ENCODE data around the gene SENP7.

SENP7 gene

GRCh38 chr3:101464235-101464634 lies 48.8 kb downstream of the SENP7 start:
- H2BK5ac ChIP-seq (ENCODE audit: low read depth, low read length, poor library complexity) = no peak overlapping the region
- no peak overlapping the region for H3K18ac ChIP-seq (ENCODE audit: low read length)
- no peaks in the 10 kb centered on the region for H3K79me1 ChIP-seq (ENCODE audit: low read length)
- H3K27ac ChIP-seq (ENCODE audit: low read depth, low read length) = no peak overlapping the region
- no peak for DNase-seq
- no peak overlapping the region for H2AFZ ChIP-seq (ENCODE audit: insufficient read depth, low read length, poor library complexity)
- WGBS (ENCODE audit: extremely low coverage, insufficient coverage, insufficient read length) = no CpG with 5 or more reads among the region's 2 CpGs
- no peak overlapping the region for H4K12ac ChIP-seq (ENCODE audit: low read depth, low read length)
- no peak overlapping the region for H2AK5ac ChIP-seq (ENCODE audit: low read length)
- no peaks in the 10 kb centered on the region for H3K79me2 ChIP-seq (ENCODE audit: control insufficient read depth, insufficient read depth, low read length, poor library complexity)
- no peak overlapping the region for H3K9ac ChIP-seq (ENCODE audit: low read length)
- H3K4ac ChIP-seq (ENCODE audit: low read depth, low read length) = no peak overlapping the region
- no peak overlapping the region for H3K14ac ChIP-seq (ENCODE audit: low read length)
- no peaks in the 10 kb centered on the region for H3K36me3 ChIP-seq (ENCODE audit: control insufficient read depth in 1 of 2, insufficient read depth in 2 of 2, low read length in 2 of 2)
- peaks cover 6 to 7% of the 10 kb centered on the region in 2 experiments for H3K4me1 ChIP-seq (ENCODE audit: control insufficient read depth in 1 of 2, insufficient read depth in 2 of 2, low read length in 2 of 2)
- no peaks in the 10 kb centered on the region for H3K9me3 ChIP-seq (ENCODE audit: insufficient read depth, low read depth, low read length)
- no peak overlapping the region for H3K4me3 ChIP-seq (ENCODE audit: low read depth, low read length)
- H4K91ac ChIP-seq (ENCODE audit: low read depth, low read length) = no peak overlapping the region
- no peak overlapping the region for H4K8ac ChIP-seq (ENCODE audit: low read depth, low read length)
- no peaks in the 10 kb centered on the region for H3K27me3 ChIP-seq (ENCODE audit: insufficient read depth, low read length)
- no peak overlapping the region for H3K23ac ChIP-seq (ENCODE audit: low read length)
- H3K4me2 ChIP-seq (ENCODE audit: low read length) = no peak overlapping the region
- H2BK12ac ChIP-seq (ENCODE audit: low read length) = no peak overlapping the region
- no peak overlapping the region for H2BK120ac ChIP-seq (ENCODE audit: insufficient read depth, low read length, poor library complexity)

- Histone ChIP-seq H3K27me3 (ENCODE audit: insufficient read depth, low read length) (no peaks in the 10 kb centered on the region), H2BK120ac (ENCODE audit: insufficient read depth, low read length, poor library complexity) (no peak overlapping the region), H3K4me1 (ENCODE audit: control insufficient read depth in 1 of 2, insufficient read depth in 2 of 2, low read length in 2 of 2) (peaks cover 0 to 2% of the 10 kb centered on the region in 2 experiments), H3K36me3 (ENCODE audit: control insufficient read depth in 1 of 2, insufficient read depth in 2 of 2, low read length in 2 of 2) (no peaks in the 10 kb centered on the region), H3K9ac (ENCODE audit: low read length) (no peak overlapping the region), H3K14ac (ENCODE audit: low read length) (no peak overlapping the region), H2AK5ac (ENCODE audit: low read length) (no peak overlapping the region), H3K4ac (ENCODE audit: low read depth, low read length) (no peak overlapping the region), H3K79me1 (ENCODE audit: low read length) (no peaks in the 10 kb centered on the region), H3K79me2 (ENCODE audit: control insufficient read depth, insufficient read depth, low read length, poor library complexity) (no peaks in the 10 kb centered on the region), H3K9me3 (ENCODE audit: insufficient read depth, low read depth, low read length) (no peaks in the 10 kb centered on the region), H3K4me2 (ENCODE audit: low read length) (no peak overlapping the region), H4K8ac (ENCODE audit: low read depth, low read length) (no peak overlapping the region), H3K27ac (ENCODE audit: low read depth, low read length) (no peak overlapping the region), H2BK5ac (ENCODE audit: low read depth, low read length, poor library complexity) (no peak overlapping the region), H3K18ac (ENCODE audit: low read length) (no peak overlapping the region), H3K4me3 (ENCODE audit: low read depth, low read length) (no peak overlapping the region), H4K12ac (ENCODE audit: low read depth, low read length) (no peak overlapping the region), H4K91ac (ENCODE audit: low read depth, low read length) (no peak overlapping the region), H3K23ac (ENCODE audit: low read length) (no peak overlapping the region), H2AFZ (ENCODE audit: insufficient read depth, low read length, poor library complexity) (no peak overlapping the region), H2BK12ac (ENCODE audit: low read length) (no peak overlapping the region)
- WGBS (ENCODE audit: extremely low coverage, insufficient coverage, insufficient read length) = no CpG with 5 or more reads among the region's 4 CpGs
- no peak for DNase-seq
Observed at GRCh38 chr3:101461451-101461850, 51.6 kb downstream of the SENP7 start.

- H3K4ac ChIP-seq (ENCODE audit: low read depth, low read length) = no peak overlapping the region
- H2BK120ac ChIP-seq (ENCODE audit: insufficient read depth, low read length, poor library complexity) = no peak overlapping the region
- no peak overlapping the region for H2BK12ac ChIP-seq (ENCODE audit: low read length)
- no peak overlapping the region for H3K18ac ChIP-seq (ENCODE audit: low read length)
- H2AFZ ChIP-seq (ENCODE audit: insufficient read depth, low read length, poor library complexity) = no peak overlapping the region
- H3K4me3 ChIP-seq (ENCODE audit: low read depth, low read length) = no peak overlapping the region
- no peak overlapping the region for H3K27ac ChIP-seq (ENCODE audit: low read depth, low read length)
- H4K91ac ChIP-seq (ENCODE audit: low read depth, low read length) = no peak overlapping the region
- no peaks in the 10 kb centered on the region for H3K9me3 ChIP-seq (ENCODE audit: insufficient read depth, low read depth, low read length)
- no CpG with 5 or more reads among the region's 2 CpGs for WGBS (ENCODE audit: extremely low coverage, insufficient coverage, insufficient read length)
- no peak overlapping the region for H2AK5ac ChIP-seq (ENCODE audit: low read length)
- H3K36me3 ChIP-seq (ENCODE audit: control insufficient read depth in 1 of 2, insufficient read depth in 2 of 2, low read length in 2 of 2) = no peaks in the 10 kb centered on the region
- H3K9ac ChIP-seq (ENCODE audit: low read length) = no peak overlapping the region
- no peaks in the 10 kb centered on the region for H3K79me1 ChIP-seq (ENCODE audit: low read length)
- no peaks in the 10 kb centered on the region for H3K27me3 ChIP-seq (ENCODE audit: insufficient read depth, low read length)
- no peak overlapping the region for H3K14ac ChIP-seq (ENCODE audit: low read length)
- H3K23ac ChIP-seq (ENCODE audit: low read length) = no peak overlapping the region
- H3K4me2 ChIP-seq (ENCODE audit: low read length) = no peak overlapping the region
- no peak overlapping the region for H4K8ac ChIP-seq (ENCODE audit: low read depth, low read length)
- H2BK5ac ChIP-seq (ENCODE audit: low read depth, low read length, poor library complexity) = no peak overlapping the region
- no peaks in the 10 kb centered on the region for H3K79me2 ChIP-seq (ENCODE audit: control insufficient read depth, insufficient read depth, low read length, poor library complexity)
- no peak for DNase-seq
- no peak overlapping the region for H4K12ac ChIP-seq (ENCODE audit: low read depth, low read length)
- no peaks in the 10 kb centered on the region for H3K4me1 ChIP-seq (ENCODE audit: control insufficient read depth in 1 of 2, insufficient read depth in 2 of 2, low read length in 2 of 2)
Observed at GRCh38 chr3:101458387-101458786, 54.6 kb downstream of the SENP7 start.

GRCh38 chr3:101454629-101455028 lies 58.4 kb downstream of the SENP7 start:
- Histone ChIP-seq H2AFZ (ENCODE audit: insufficient read depth, low read length, poor library complexity) (no peak overlapping the region), H4K12ac (ENCODE audit: low read depth, low read length) (no peak overlapping the region), H2BK12ac (ENCODE audit: low read length) (no peak overlapping the region), H2BK5ac (ENCODE audit: low read depth, low read length, poor library complexity) (no peak overlapping the region), H3K9ac (ENCODE audit: low read length) (no peak overlapping the region), H3K14ac (ENCODE audit: low read length) (no peak overlapping the region), H2BK120ac (ENCODE audit: insufficient read depth, low read length, poor library complexity) (no peak overlapping the region), H4K8ac (ENCODE audit: low read depth, low read length) (no peak overlapping the region), H3K4me3 (ENCODE audit: low read depth, low read length) (no peak overlapping the region), H3K79me1 (ENCODE audit: low read length) (no peaks in the 10 kb centered on the region), H3K27ac (ENCODE audit: low read depth, low read length) (no peak overlapping the region), H3K4ac (ENCODE audit: low read depth, low read length) (no peak overlapping the region), H3K23ac (ENCODE audit: low read length) (no peak overlapping the region), H3K18ac (ENCODE audit: low read length) (no peak overlapping the region), H3K4me1 (ENCODE audit: control insufficient read depth in 1 of 2, insufficient read depth in 2 of 2, low read length in 2 of 2) (no peaks in the 10 kb centered on the region), H3K36me3 (ENCODE audit: control insufficient read depth in 1 of 2, insufficient read depth in 2 of 2, low read length in 2 of 2) (no peaks in the 10 kb centered on the region), H2AK5ac (ENCODE audit: low read length) (no peak overlapping the region), H3K27me3 (ENCODE audit: insufficient read depth, low read length) (no peaks in the 10 kb centered on the region), H3K79me2 (ENCODE audit: control insufficient read depth, insufficient read depth, low read length, poor library complexity) (no peaks in the 10 kb centered on the region), H4K91ac (ENCODE audit: low read depth, low read length) (no peak overlapping the region), H3K9me3 (ENCODE audit: insufficient read depth, low read depth, low read length) (no peaks in the 10 kb centered on the region), H3K4me2 (ENCODE audit: low read length) (no peak overlapping the region)
- no peak for DNase-seq
